ENCODE measurements around the gene GRAP2.
"Not testable (repeated sequence)": the region's sequence is repeated elsewhere in the genome, so short reads cannot be mapped to it uniquely, and the experiment has no call there.

Gene GRAP2

DNA sequence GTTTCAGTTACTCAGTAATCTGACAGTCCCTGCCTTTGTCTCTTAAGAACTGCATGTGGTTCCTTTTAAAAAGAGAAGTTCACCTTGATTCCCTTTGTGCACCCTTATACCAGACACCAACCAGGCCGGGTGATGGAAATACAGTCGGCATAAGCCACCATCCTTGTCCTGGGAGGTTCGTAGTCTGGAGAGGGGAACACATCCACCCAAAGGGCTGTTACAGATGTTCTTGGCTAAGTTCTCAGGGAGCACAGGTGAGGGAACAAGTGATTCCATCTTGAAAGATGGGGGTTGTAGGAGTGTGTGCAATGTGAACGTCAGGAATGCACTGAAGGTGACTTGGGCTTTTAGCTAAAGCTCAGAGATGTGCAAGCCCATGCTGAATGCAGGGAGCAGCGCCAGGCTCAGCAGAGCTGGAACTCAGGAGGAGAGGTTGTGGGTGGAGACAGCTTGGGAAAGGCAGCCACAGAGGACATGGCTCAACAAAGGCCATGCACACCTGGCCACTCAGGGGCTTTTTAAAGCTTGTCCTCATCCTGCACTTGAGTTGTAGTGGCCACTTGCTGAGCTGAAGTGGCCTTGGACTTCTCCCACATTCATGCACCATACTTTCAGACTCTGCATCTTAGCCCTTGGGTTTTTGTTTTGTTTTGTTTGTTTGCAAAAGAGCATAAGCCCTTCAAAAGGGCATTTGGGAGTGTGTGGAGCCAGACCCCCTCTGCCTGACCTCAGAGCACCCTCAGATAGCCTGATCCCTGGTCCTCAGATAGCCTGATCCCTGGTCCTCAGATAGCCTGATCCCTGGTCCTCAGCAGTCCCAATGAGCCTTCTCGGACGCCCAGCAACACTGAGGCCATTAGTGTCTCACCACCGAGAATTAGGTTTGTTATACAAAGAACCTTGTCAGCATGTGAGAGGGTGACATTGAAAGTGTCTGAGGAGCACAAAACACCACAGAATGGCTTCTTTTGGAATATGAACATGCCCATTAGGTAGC, 46.6 kb downstream of the GRAP2 start:
- FAIRE-seq: no peak

DNA sequence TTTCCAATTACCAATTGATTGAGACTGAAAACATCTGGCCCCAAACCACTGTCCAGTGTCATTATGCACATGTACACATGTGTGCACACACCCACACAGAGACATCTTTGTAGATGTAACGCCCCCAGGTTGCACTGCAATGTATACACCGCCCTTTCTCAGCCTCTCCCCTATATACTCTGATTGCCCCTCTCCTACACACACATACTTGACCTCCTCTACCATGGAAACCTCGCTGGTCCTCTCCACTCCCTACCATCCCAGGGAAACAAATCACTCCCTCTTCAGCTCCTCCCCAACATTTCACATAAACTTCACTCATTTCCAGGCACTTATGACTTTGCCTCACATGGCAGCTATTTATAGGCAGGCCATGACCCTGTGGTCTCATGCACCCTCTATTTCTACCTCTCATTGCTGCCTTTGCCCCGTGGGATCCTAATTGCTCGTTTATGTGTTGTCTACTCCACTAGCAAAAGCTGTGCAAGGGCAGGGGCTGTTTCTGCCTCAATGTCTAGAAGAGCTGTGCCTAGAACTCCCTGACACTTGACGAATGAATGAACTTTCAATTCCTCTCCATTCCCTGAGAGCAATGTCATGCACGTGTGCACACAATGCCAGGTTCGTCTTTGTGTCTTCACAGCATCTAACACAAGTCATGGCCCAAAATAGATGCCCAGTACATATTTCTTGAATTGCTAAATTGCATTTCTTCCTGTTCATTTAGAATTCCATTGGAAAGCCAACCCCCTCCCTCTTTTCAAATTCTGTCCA, 49.3 kb downstream of the GRAP2 start:
- FAIRE-seq: no peak

DNA sequence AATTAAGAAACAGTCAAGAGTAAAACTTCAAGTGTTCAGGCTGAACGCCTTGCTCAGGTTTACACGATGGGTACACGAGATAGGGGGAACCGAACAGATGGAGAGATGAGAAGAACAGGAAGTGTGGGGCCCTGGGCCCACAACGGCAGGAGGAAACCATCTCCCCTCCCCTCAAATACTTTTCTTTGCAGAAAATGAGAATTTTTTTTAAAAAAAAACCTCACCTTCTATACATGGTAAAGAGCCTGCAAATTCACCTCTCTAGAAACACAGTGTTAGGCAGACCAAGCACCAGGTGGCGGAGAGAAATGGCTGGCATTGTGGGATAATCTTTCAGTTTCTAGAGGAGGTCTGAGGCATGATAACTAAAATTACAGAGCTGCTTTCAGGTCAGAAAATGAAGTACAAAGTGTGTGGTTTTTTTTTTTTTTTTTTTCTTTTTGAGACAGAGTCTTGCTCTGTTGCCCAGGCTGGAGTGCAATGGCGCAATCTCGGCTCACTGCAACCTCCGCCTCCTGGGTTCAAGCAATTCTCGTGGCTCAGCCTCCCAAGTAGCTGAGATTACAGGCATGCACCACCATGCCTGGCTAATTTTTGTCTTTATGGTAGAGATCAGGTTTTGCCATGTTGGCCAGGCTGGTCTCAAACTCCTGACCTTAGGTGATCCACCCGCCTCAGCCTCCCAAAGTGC, 50.9 kb downstream of the GRAP2 start:
- not testable (repeated sequence) for FAIRE-seq

DNA sequence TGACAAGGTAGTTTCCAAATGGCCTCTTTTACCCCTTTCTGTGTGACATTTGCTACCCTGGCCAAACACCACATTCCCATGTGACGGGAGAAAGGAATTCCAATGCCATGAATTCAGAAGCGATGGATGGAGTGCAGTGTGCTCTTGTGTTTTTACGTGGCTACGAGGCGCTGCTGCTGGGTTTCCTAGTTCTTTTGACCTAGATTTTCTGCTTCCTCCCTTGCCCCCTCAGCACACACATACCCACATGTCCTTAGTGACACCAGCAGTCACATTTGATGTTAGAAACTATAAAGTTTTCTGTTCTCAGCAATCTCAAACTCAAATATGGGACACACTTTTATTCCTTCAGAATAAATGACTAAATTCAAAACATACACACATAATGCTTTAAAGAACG, 51.5 kb downstream of the GRAP2 start:
- no peak for FAIRE-seq

DNA sequence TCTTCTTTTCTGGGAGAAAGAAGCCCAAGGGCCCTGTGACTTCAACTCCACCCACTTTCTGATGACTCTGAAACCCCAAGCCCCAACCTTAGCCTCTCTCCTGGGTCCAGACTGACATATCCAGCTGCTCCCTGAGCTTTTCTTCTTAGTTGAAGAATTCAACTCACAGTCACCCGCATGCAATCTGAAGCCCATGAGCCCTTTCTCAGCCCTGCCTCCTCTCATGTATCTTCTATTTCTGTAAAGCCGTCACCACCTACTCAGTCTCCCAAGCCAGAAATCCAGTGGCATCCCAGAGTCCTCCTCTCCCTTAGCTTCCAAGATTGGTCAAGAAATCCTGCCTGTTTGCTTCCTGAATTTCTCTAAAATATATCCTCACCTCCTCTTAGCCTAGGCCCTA, 52.2 kb downstream of the GRAP2 start:
- no peak for FAIRE-seq

DNA sequence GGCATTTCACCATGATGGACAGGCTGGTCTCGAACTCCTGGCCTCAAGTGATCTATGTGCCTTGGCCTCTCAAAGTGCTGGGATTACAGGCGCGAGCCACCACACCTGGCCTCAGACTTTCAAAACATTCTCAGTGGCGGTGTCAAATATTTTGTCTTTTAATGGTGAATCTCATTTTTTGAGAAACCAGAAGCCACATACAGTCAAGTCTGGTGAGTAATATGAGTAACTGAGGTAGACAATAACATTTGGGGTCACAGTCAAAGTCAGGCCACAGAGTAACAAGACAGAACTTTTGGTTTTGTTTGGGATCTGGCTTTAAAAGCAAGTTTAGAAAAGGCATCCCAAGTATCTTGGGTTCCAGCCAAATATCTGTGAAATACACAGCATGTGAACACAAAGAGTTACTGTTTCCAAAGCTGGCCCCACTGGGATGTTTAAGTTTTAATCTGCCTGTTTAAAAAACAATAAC, 53.7 kb downstream of the GRAP2 start:
- FAIRE-seq: no peak

DNA sequence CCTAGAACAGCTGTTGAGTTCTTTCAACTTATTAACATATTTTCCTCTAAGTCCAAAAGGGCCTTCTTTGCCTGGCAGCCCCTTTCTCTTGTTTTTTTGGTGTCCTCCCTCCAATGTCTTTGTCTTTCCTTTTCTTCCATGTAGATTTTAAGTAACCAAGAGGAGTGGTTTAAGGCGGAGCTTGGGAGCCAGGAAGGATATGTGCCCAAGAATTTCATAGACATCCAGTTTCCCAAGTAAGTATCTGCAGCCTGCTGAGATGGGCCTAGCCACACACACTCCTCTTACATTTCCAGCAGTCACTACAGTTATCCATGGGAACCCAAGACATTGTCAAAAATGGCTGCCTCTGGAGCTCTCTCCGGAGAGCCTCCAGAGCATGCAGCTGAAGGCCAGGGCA, 54.8 kb downstream of the GRAP2 start:
- no peak for FAIRE-seq

DNA sequence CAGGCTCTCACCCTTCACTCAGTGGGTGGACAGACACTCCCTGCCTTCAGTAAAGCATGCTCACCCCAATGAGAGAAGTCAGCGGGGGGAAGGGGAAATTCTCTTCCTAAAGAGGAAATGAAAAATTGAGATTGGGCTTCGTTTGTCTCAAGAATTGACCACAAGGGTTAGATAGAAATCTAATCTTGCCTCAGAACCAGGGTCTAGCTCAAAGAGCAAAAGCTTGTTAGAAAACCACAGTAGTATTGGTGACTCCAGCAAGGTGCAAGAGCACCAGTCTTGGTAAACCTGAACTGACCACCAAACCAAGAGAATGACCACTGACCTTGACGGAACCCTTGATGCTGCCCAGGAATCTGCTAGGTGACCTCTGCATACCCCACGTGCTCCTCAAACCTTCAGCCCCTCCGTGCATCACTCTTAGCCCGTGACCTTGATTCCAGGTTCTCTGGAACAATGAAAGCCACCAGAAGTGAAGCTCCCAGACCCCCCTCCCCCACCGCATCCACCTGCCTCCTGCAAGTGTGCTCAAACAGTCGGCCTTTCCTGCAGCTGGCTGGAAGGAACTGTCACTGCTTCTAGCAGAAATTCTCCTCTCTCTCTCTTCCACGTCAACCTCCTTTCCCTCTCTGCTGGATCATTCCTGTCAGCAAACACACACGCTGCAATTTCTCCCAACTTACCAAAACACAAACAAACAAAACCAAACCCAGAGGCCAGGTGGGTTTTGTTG, 56.2 kb downstream of the GRAP2 start:
- no peak for FAIRE-seq

DNA sequence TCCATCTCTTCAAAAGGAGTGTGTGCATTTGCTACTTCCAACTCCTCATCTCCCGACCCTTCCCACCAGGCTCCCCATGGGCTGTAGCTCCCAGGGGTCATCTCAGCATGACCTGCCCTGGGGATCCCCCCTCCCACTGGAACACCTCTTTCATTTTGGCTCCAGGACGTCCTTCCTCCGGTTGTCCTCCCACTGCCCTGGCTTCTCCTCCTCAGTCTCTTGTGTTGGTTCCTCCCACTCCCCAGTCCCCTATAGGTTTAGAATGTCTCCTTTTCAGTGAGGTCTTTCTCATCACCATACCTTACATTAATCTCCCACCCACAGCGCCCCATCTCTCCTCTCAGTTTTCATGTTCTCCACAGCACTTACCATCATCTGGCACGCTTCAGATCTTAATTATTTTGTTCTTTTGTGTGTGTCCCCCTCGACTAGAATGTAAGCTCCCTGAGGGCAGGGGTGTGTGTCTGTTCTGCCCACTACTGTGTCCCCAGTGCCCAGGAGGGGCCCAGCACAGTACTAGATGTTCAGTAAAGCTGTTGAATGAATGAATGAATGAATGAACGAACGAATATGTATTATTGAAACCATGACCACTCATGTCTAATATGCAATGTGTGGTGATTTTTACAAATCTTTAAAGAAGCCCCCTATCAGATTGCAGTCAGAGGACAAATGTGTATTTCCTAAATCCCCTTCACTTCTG, 57.3 kb downstream of the GRAP2 start:
- no peak for FAIRE-seq

DNA sequence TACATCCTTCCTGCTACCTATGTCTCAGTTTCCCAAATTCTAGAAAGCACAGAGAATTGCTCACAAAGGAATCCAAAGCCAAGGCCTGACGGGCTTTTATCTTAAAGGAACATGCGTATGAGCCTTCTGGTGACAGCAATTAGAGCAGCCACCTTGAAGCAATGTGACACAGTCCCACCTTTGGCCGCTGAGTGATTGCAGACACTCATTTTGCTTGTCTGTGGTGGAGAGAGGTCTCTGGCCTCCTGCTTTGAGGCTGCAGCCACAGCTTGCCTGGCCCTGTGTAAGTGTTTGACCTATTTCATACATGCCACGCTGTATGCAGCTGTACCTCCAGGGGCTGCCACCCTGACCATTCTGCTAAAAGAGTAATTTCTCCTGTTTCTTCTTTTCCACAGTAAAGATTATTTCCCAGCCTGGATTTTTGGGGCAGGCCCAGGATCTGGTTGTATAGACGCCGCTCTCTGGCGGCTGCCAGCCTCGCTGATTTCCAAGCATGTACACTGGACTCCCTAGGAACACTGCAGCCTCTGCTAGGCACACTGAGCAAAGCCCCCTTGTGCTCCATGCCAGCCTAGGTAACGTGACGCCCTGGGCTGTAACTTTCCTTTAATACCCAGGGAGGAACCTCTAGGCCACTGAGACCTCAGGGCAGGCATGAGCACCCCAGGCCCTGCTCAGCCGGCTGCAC, 58.2 kb downstream of the GRAP2 start:
- no peak for FAIRE-seq

DNA sequence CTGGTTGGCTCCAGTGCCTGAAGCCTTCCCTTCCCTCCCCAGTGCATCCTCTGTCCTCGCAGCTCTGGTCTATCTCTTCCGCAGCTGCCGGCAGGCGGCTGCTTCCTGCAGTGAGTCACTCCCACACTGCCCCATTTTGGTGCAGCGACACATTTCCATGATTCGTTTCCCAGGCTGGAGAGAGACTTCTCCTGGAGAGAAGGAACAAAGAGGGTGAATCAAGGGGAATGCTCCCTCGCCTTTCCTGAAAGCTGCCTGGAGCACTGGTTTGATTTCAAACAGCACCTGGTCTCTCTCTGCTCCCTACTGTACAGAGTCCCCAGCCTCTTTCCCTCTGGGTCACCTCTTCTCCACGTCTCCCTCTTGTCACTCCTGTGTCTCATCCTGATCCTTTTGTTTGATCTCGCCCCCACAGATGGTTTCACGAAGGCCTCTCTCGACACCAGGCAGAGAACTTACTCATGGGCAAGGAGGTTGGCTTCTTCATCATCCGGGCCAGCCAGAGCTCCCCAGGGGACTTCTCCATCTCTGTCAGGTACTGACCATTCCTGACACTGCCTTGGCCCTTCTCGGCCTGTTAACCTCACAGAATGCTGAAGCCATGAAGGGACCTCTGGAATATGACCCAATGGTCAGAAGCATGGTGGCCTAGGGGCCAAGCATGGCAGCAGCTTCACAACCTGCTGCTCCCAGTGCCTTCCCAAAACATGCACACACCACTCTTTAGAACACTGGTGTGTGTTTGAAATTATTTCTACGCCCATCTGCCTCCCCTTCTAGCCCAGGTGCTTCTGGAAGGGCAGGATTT, 59.0 kb downstream of the GRAP2 start, which contains the start of gene TMA7B:
Gene TMA7B (plus strand): TSS at position 758 of the 808 bp plus-strand sequence. CDS start 3,978 bp downstream, outside the sequence.
- FAIRE-seq: no peak

DNA sequence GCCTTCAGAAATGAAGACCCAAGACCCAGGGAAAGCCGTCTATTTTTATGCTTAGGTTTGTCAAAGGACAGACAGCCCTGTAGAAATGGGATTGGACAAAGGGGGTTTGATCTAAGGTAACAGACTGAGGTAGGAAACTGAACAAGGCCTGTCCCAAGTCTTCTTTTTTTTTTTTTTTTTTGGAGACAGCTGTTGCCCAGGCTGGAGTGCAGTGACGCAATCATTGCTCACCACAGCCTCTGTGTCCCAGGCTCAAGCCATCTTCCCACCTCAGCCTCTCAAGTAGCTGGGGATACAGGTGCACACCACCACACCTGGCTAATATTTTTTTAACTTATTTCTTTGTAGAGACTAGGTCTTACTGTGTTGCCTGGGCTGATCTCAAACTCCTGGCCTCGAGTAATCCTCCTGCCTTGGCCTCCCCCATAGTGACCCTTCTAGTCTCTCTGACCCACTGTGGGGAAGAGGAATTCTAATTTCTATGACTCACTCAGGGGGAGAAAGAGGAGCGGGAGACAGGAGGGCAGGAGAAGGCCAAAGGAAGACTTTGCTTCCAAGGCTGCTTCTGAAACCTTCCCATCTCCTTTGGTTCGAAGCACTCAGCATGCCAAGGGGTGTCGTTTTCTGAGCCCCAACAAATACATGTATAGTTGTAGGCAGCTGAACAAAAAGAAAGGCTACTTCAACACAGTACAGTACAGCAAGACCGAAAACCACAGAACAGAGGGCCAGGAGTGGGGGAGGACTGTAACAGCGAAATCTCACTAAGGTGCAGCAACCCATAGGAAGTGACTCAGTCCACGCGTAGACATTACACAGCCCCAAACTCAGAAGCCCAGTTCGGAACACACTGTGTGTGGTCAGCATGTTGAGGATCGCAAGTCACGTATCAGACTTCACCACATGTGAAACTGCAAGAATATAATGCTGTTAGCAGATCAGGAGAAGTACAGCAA, 60.2 kb downstream of the GRAP2 start:
- no peak for FAIRE-seq

DNA sequence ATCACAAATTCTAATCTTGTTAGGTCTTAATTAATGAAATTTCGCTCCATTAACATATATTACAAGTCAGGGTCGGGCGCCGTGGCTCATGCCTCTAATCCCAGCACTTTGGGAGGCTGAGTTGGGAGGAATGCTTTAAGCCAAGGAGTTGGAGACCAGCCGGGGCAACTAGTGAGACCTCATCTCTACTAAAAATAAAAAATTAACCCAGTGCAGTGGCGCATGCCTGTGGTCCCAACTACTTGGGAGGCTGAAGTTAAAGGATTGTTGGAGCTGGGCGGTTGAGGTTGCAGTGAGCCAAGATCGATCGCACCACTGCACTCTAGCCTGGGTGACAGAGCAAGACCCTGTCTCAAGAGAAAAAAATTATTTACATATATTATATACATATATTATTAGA, 61.2 kb downstream of the GRAP2 start:
- no peak for FAIRE-seq

DNA sequence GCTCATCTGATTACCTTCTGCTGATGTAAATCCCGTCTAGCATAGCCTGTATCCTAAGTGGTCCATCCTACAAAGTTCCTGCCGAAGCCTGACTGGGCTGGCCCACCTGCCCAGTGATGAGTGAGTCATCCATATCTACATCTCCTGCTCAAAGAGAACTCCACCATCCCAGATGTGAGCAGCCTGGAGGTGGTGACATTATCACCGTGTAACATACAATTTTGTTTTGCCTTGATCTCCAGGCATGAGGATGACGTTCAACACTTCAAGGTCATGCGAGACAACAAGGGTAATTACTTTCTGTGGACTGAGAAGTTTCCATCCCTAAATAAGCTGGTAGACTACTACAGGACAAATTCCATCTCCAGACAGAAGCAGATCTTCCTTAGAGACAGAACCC, 64.9 kb downstream of the GRAP2 start:
- FAIRE-seq: no peak

DNA sequence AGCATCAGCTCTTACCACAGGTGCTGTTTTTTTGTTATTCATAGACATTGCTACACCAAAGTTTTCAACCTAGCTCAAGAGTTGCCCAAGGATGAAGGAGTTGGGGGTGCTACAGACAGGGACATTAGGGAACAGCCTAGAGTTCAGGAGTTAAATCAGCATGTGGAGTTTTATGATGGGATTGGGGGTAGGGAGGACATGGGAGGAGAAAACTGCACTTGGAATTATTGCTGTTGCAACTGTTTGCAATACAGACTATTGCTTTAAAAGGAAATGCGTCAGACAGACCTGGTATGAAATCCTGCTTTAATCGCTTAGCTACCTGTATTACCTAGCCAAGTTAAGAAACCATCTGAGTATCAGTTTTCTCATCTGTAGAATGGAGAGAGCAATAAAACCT, 65.6 kb downstream of the GRAP2 start:
- no peak for FAIRE-seq

DNA sequence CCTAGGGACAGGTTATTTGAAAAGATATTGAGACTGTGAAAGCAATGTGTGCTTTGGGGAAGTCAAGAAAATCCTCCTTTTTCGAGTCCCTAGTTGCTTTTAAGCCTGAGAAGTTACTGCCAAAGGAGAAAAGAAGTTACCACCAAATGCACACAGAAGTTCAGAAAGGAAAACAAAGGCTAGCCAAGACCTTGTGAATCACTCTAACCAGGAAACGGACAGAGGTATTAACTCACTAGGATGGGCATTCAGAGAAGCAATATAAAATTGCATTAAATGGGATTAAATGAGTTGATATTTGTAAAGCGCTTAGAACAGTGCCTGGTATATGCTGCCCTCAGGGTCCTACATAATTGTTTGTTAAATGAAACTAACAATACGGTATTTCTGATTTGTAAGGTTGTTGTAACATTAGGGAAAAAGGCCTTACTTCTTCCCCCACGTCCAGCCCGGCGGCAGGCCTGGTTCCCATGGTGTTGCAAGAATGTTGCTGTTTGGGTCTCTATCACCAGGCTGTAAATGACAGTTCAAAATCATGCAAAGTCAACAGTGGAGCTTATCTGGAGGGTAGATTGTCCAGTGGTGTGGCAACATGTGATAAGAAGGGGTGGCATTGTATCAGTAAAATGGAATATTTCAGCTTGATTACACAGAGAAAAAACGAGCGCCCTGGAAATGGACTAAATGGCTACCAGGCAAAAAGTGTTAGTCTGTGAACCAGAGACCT, 66.4 kb downstream of the GRAP2 start:
- FAIRE-seq: peak; percentile 9

DNA sequence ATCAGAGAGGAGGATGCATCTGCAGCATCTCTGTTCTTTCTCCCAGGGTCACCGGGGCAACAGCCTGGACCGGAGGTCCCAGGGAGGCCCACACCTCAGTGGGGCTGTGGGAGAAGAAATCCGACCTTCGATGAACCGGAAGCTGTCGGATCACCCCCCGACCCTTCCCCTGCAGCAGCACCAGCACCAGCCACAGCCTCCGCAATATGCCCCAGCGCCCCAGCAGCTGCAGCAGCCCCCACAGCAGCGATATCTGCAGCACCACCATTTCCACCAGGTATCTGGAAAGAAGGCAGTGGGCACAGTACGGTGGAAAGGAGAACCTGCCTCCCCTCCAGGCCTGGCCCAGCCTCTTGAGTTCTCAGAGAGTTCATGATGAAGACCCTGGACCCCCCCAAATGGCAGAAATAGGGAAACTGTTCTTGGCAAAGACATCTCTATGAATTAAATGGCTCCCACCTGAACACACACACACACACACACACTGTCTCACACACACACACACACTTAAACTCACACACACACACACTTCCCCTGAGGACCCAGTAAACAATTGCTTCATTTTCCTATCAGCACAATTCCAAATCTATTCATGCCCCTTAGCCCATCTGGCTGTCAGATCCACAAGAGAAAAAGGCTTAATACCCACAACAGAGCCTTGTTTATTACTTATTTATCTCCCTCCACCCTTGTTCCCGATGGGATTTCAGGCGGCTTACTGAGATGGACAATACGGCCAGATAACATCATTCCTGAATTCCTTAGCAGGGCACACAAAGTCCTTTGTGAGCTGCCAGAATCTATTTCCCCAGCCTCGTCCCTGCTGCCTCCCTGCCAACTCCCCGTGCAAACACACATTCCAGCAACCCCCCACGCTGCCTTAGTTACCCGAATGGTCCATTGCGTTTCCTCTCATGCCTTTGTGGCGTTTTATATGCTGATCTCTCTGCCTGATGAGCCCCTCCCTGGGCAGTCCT, 67.4 kb downstream of the GRAP2 start:
- no peak for FAIRE-seq
